GM12878 (cell line): ENCODE data around the gene DAZAP1. TPM values are rescaled to one million over a fixed set of nuclear protein-coding genes. Genes with fewer than 3 reads are reported as not detected.

Source experiments
- ATAC-seq: fragments of 200-7000 bp; cut with Tn5 transposase; 3 replicates; pipeline ENCODE4 v1.9.1; 2020; ENCODE audit warnings: mild to moderate bottlenecking, moderate library complexity
- BruUV-seq: library from RNA; stranded (reverse); fragments of 400-500 nt; replicated peaks from 2 replicates; lab custom pipeline; 2021; lab: Mats Ljungman, UMichigan
- CTCF ChIA-PET: fragments of 300-600 bp; sonication (Branson Sonifier 250); formaldehyde crosslinking; extraction: SDS; loops from one replicate; lab custom pipeline; 2021; ENCODE audit warnings: inconsistent platforms; lab: Yijun Ruan, JAX
- POLR2A ChIA-PET: fragments of 350-600 bp; formaldehyde crosslinking; extraction: SDS; loops from one replicate; lab custom pipeline; 2021; ENCODE audit warnings: inconsistent platforms; lab: Charles Lee
- RAD21 ChIA-PET: fragments of 300-600 bp; sonication (Branson Sonifier 250); formaldehyde crosslinking; loops from one replicate; lab custom pipeline; 2023; ENCODE audit warnings: antibody characterized with exemption; ENCODE audit not compliant: unreplicated experiment; lab: Charles Lee
- SMC1A ChIA-PET: fragments of 300-600 bp; sonication (Branson Sonifier 250); formaldehyde crosslinking; loops from one replicate; lab custom pipeline; 2023; ENCODE audit not compliant: unreplicated experiment, uncharacterized antibody; lab: Charles Lee
- DNase-seq: peaks from one replicate; pipeline ENCODE4 v3.0.0-alpha.2; 2011; ENCODE audit warnings: low read depth, low spot score
- FAIRE-seq: peaks from 3 replicates; lab custom pipeline; 2011; peaks lifted over from hg19 to GRCh38; lab: Jason Lieb, UNC
- H2AFZ ChIP-seq: 2 replicates; pipeline ENCODE4 v1.6.0; 2011; ENCODE audit warnings: low read depth, low read length, control low read depth; ENCODE audit not compliant: control insufficient read depth
- H3K27ac ChIP-seq: 2 replicates; pipeline ENCODE4 v1.5.1; 2011; ENCODE audit warnings: control low read depth; ENCODE audit not compliant: control insufficient read depth, insufficient read depth
- H3K27me3 ChIP-seq, 2 experiments: replicated peaks in 1 of 2; 2 replicates each; pipeline versions ENCODE4 v1.6.0 to v1.6.1; 2011; ENCODE audit warnings: low read length in 1 of 2; ENCODE audit not compliant: control insufficient read depth in 2 of 2, insufficient read depth in 2 of 2
- H3K36me3 ChIP-seq, 2 experiments: 2 replicates each; pipeline ENCODE4 v1.5.1; 2011; ENCODE audit warnings: low read length in 1 of 2; ENCODE audit not compliant: control insufficient read depth in 2 of 2, insufficient read depth in 2 of 2
- H3K4me1 ChIP-seq: 2 replicates; pipeline ENCODE4 v1.6.1; 2011; ENCODE audit warnings: mild to moderate bottlenecking, low read length, moderate library complexity, mixed read lengths; ENCODE audit not compliant: control insufficient read depth, insufficient read depth
- H3K4me2 ChIP-seq: 2 replicates; pipeline ENCODE4 v1.6.0; 2011; ENCODE audit warnings: control low read depth; ENCODE audit not compliant: control insufficient read depth, insufficient read depth
- H3K4me3 ChIP-seq: fragments of 200-600 bp; sonication (generic); 2 replicates; pipeline ENCODE4 v1.5.1; 2016
- H3K79me2 ChIP-seq: 2 replicates; pipeline ENCODE4 v1.6.0; 2011; ENCODE audit warnings: low read length; ENCODE audit not compliant: control insufficient read depth, insufficient read depth
- H3K9ac ChIP-seq: 2 replicates; pipeline ENCODE4 v1.8.0; 2011; ENCODE audit warnings: low read length, control low read depth, mixed read lengths; ENCODE audit not compliant: control insufficient read depth, insufficient read depth
- H3K9me3 ChIP-seq: replicated peaks from 3 replicates; pipeline ENCODE4 v1.5.1; 2011; ENCODE audit warnings: mild to moderate bottlenecking, low read length; ENCODE audit not compliant: control insufficient read depth, insufficient read depth
- H4K20me1 ChIP-seq: 2 replicates; pipeline ENCODE4 v1.6.0; 2011; ENCODE audit not compliant: control insufficient read depth, insufficient read depth
- CBX3 ChIP-seq: fragments of 200-600 bp; sonication (generic); IDR thresholded peaks from 2 replicates; pipeline ENCODE4 v1.6.1; 2016; ENCODE audit warnings: low read depth, borderline replicate concordance
- RB1 ChIP-seq: fragments of 450-650 bp; formaldehyde crosslinking; IDR thresholded peaks from 2 replicates; pipeline ENCODE4 v1.6.1; 2017; ENCODE audit warnings: mild to moderate bottlenecking, borderline replicate concordance
- SIX5 ChIP-seq: IDR thresholded peaks from 2 replicates; pipeline ENCODE4 v1.6.1; 2011; ENCODE audit warnings: mild to moderate bottlenecking, low read depth, low read length, moderate library complexity; ENCODE audit not compliant: severe bottlenecking
- TCF12 ChIP-seq: IDR thresholded peaks from 2 replicates; pipeline ENCODE4 v1.6.1; 2011; ENCODE audit warnings: low read depth, mild to moderate bottlenecking, low read length
- ZNF622 ChIP-seq: fragments of 450-650 bp; IDR thresholded peaks from 2 replicates; pipeline ENCODE4 v1.6.1; 2017; ENCODE audit warnings: mild to moderate bottlenecking, inconsistent platforms
- ZNF687 ChIP-seq: fragments of 450-650 bp; IDR thresholded peaks from 2 replicates; pipeline ENCODE4 v1.6.1; 2017; ENCODE audit warnings: mild to moderate bottlenecking, moderate library complexity
- WGBS: methylation state at CpG from one replicate; pipeline ENCODE4 v1.1.6; 2016; ENCODE audit warnings: low lambda C conversion rate; ENCODE audit not compliant: insufficient replicate concordance, insufficient coverage; ENCODE audit errors: missing lambda C conversion rate; 5-methylcytosine and 5-hydroxymethylcytosine counted together
- in situ Hi-C: fragments of 300-500 bp; cut with MboI; formaldehyde crosslinking; loops from 9 replicates; pipeline ENCODE4 v1.14.3; 2018; ENCODE audit warnings: mixed read lengths
- intact Hi-C: fragments of 100-400 bp; cut with micrococcal nuclease; formaldehyde crosslinking; loops from one replicate; pipeline ENCODE4 v1.14.2; 2022; ENCODE audit not compliant: unreplicated experiment
- polyA plus RNA-seq, 11 experiments: library from polyadenylated mRNA; depleted of rRNA in 4 of 11; unstranded in 6 of 11; stranded (reverse) in 5 of 11; fragments of >200 nt; fragmentation: Nextera tagmentation in 4 of 11; fragmentation: Illumina TruSeq in 1 of 11; extraction: Ambion mirVana in 4 of 11; extraction: Trizol in 1 of 11; gene quantifications; 1 replicate in 1 of 11; 2 replicates in 10 of 11; pipeline versions ENCODE4 v1.2.1 to v1.2.3, GENCODE V29; 2011 to 2016; ENCODE audit warnings: inconsistent platforms in 2 of 11, missing spikeins in 2 of 11, low read depth in 1 of 11
- total RNA-seq, 4 experiments: library from RNA; depleted of rRNA in 3 of 4; stranded (reverse); fragments of >200 nt in 3 of 4; fragmentation: Illumina TruSeq in 1 of 4; extraction: Trizol in 1 of 4; gene quantifications; 2 replicates each; pipeline versions ENCODE4 v1.2.1 to v1.2.3, GENCODE V29; 2013 to 2021
- TF ChIP-seq, protein P1 (sequence below): fragments of 150-350 bp; IDR thresholded peaks from 2 replicates; pipeline ENCODE4 v1.6.1; 2014; ENCODE audit warnings: mild to moderate bottlenecking, low read depth, low read length
- TF ChIP-seq, protein P2 (sequence below): fragments of 450-650 bp; IDR thresholded peaks from 2 replicates; pipeline ENCODE4 v1.6.1; 2014; ENCODE audit warnings: mild to moderate bottlenecking
- TF ChIP-seq, protein P3 (sequence below): IDR thresholded peaks from 2 replicates; pipeline ENCODE4 v1.6.1; 2011; ENCODE audit warnings: low read depth, mild to moderate bottlenecking, low read length, moderate library complexity, borderline replicate concordance; ENCODE audit errors: extremely low read depth

The DAZAP1 gene
- total and polyA plus RNA-seq, 10 of the 15 experiments (the other 5 are each of a cell fraction or from before 2014, with no cell fraction given): 9.9 to 240 (median 92.3) TPM

GRCh38 chr19:1379961-1380489 is 27.4 kb upstream of the DAZAP1 start:
- POLR2A ChIA-PET: no interaction called here
- TF ChIP-seq CBX3 (no peak), ZNF622 (no peak), TCF12 (no peak)
- Histone ChIP-seq H3K27me3 (no peaks in the 10 kb centered on the region), H3K4me2 (no peak overlapping the region), H3K4me1 (no peaks in the 10 kb centered on the region), H3K9me3 (no peaks in the 10 kb centered on the region), H4K20me1 (no peaks in the 10 kb centered on the region), H3K36me3 (no peaks in the 10 kb centered on the region), H3K79me2 (peaks cover 11% of the 10 kb centered on the region), H2AFZ (no peak overlapping the region), H3K9ac (no peak overlapping the region), H3K4me3 (no peak overlapping the region), H3K27ac (no peak overlapping the region)
- RAD21 ChIA-PET: no interaction called here
- ATAC-seq (no peak), DNase-seq (no peak), FAIRE-seq (no peak)
- no TSS peak for BruUV-seq
- CTCF ChIA-PET: interaction anchor here (1.2 kb wide), 1 partner anchor 101 kb away, joined by 5 read pairs; no protein-coding TSS in a partner anchor
- SMC1A ChIA-PET: no interaction called here
- WGBS: 67% methylated on average over 12 of the region's 12 CpGs
- intact Hi-C loops (no loop called here), in situ Hi-C loops (no loop called here)

GRCh38 chr19:1382250-1382649 is 25.1 kb upstream of the DAZAP1 start:
- in situ Hi-C loops (no loop called here), intact Hi-C loops (no loop called here)
- RAD21 ChIA-PET: no interaction called here
- H4K20me1 ChIP-seq: no peaks in the 10 kb centered on the region
- no TSS peak for BruUV-seq
- H3K27me3 ChIP-seq: no peaks in the 10 kb centered on the region
- H3K9me3 ChIP-seq: no peaks in the 10 kb centered on the region
- no peak overlapping the region for H2AFZ ChIP-seq
- CTCF ChIA-PET: interaction anchor here (1.4 to 2.8 kb wide), 4 partner anchors 10 to 138 kb away, joined by 4 to 11 read pairs (median 9); no protein-coding TSS in a partner anchor
- H3K4me2 ChIP-seq: no peak overlapping the region
- H3K27ac ChIP-seq: no peak overlapping the region
- FAIRE-seq: no peak
- H3K4me1 ChIP-seq: no peaks in the 10 kb centered on the region
- peaks cover 11% of the 10 kb centered on the region for H3K79me2 ChIP-seq
- H3K9ac ChIP-seq: no peak overlapping the region
- H3K36me3 ChIP-seq: no peaks in the 10 kb centered on the region; a peak in 1 of 4 replicates
- no peak for DNase-seq
- WGBS: 57% methylated on average over 3 of the region's 3 CpGs
- POLR2A ChIA-PET: interaction anchor here (1.1 kb wide), 1 partner anchor 28 kb away, joined by 4 read pairs; no protein-coding TSS in a partner anchor
- H3K4me3 ChIP-seq: no peak overlapping the region
- SMC1A ChIA-PET: interaction anchor here (1.6 kb wide), 1 partner anchor 138 kb away, joined by 3 read pairs; no protein-coding TSS in a partner anchor
- ATAC-seq: no peak
- no peak for TF ChIP-seq SIX5
- TF ChIP-seq, protein P1, sequence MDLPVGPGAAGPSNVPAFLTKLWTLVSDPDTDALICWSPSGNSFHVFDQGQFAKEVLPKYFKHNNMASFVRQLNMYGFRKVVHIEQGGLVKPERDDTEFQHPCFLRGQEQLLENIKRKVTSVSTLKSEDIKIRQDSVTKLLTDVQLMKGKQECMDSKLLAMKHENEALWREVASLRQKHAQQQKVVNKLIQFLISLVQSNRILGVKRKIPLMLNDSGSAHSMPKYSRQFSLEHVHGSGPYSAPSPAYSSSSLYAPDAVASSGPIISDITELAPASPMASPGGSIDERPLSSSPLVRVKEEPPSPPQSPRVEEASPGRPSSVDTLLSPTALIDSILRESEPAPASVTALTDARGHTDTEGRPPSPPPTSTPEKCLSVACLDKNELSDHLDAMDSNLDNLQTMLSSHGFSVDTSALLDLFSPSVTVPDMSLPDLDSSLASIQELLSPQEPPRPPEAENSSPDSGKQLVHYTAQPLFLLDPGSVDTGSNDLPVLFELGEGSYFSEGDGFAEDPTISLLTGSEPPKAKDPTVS: no peak
- TF ChIP-seq, protein P2, sequence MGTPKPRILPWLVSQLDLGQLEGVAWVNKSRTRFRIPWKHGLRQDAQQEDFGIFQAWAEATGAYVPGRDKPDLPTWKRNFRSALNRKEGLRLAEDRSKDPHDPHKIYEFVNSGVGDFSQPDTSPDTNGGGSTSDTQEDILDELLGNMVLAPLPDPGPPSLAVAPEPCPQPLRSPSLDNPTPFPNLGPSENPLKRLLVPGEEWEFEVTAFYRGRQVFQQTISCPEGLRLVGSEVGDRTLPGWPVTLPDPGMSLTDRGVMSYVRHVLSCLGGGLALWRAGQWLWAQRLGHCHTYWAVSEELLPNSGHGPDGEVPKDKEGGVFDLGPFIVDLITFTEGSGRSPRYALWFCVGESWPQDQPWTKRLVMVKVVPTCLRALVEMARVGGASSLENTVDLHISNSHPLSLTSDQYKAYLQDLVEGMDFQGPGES: no peak
- no peak for TF ChIP-seq RB1
- TF ChIP-seq, protein P3, sequence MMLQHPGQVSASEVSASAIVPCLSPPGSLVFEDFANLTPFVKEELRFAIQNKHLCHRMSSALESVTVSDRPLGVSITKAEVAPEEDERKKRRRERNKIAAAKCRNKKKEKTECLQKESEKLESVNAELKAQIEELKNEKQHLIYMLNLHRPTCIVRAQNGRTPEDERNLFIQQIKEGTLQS: no peak
- TF ChIP-seq ZNF687: no peak
